IMR-90 (cell line): Measurements from ENCODE around the gene ITPR3. TPM values are rescaled to one million over a fixed set of nuclear protein-coding genes. Genes with fewer than 3 reads are reported as not detected.

Experiments used
- ATAC-seq: fragments of 200-7000 bp; cut with Tn5 transposase; 2 replicates; pipeline ENCODE4 v1.9.1; 2020; ENCODE audit warnings: low read depth, mild to moderate bottlenecking, moderate library complexity
- BruUV-seq: library from RNA; stranded (reverse); fragments of 400-500 nt; replicated peaks from 2 replicates; lab custom pipeline; 2021; lab: Mats Ljungman, UMichigan
- CTCF ChIA-PET: fragments of 300-600 bp; formaldehyde crosslinking; extraction: SDS; loops from one replicate; lab custom pipeline; 2021; ENCODE audit warnings: antibody characterized with exemption; lab: Yijun Ruan, JAX
- POLR2A ChIA-PET: fragments of 300-600 bp; sonication (Branson Sonifier 250); formaldehyde crosslinking; loops from one replicate; lab custom pipeline; 2022; ENCODE audit warnings: antibody characterized with exemption; ENCODE audit not compliant: unreplicated experiment; lab: Charles Lee
- DNase-seq: peaks from one replicate; pipeline ENCODE4 v3.0.0; 2013
- H2AFZ ChIP-seq: replicated peaks from 2 replicates; pipeline ENCODE3; 2013; ENCODE audit warnings: low read length, mild to moderate bottlenecking; ENCODE audit not compliant: poor library complexity
- H2AK5ac ChIP-seq: 2 replicates; pipeline ENCODE4 v1.6.1; 2013; ENCODE audit warnings: low read depth, low read length, inconsistent platforms
- H2AK9ac ChIP-seq: replicated peaks from 2 replicates; pipeline ENCODE3; 2013; ENCODE audit warnings: mild to moderate bottlenecking, low read depth, low read length, moderate library complexity; ENCODE audit not compliant: poor library complexity
- H2BK120ac ChIP-seq: 2 replicates; pipeline ENCODE4 v1.6.1; 2013; ENCODE audit warnings: low read depth, low read length, inconsistent platforms
- H2BK15ac ChIP-seq: 3 replicates; pipeline ENCODE4 v1.6.1; 2013; ENCODE audit warnings: low read depth, low read length, inconsistent platforms
- H2BK20ac ChIP-seq: 2 replicates; pipeline ENCODE4 v1.6.1; 2013; ENCODE audit warnings: low read depth, mild to moderate bottlenecking, inconsistent platforms, low read length, moderate library complexity
- H2BK5ac ChIP-seq: 2 replicates; pipeline ENCODE4 v1.6.1; 2013; ENCODE audit warnings: mild to moderate bottlenecking, low read depth, low read length, inconsistent platforms; ENCODE audit not compliant: poor library complexity, severe bottlenecking
- H3K14ac ChIP-seq: replicated peaks from 2 replicates; pipeline ENCODE4 v1.6.1; 2013; ENCODE audit warnings: low read depth, low read length, inconsistent platforms
- H3K18ac ChIP-seq: 2 replicates; pipeline ENCODE4 v1.6.1; 2013; ENCODE audit warnings: low read depth, low read length, control low read depth
- H3K23ac ChIP-seq: 2 replicates; pipeline ENCODE4 v1.6.1; 2013; ENCODE audit warnings: low read depth, low read length, inconsistent platforms
- H3K27ac ChIP-seq: 2 replicates; pipeline ENCODE4 v1.5.1; 2013; ENCODE audit warnings: mild to moderate bottlenecking, control low read depth, low read length; ENCODE audit not compliant: insufficient read depth
- H3K27me3 ChIP-seq: 2 replicates; pipeline ENCODE4 v1.6.1; 2013; ENCODE audit warnings: low read length; ENCODE audit not compliant: control insufficient read depth, insufficient read depth
- H3K36me3 ChIP-seq: 2 replicates; pipeline ENCODE4 v1.6.1; 2013; ENCODE audit warnings: low read length, mixed read lengths; ENCODE audit not compliant: control insufficient read depth, insufficient read depth
- H3K4ac ChIP-seq: 2 replicates; pipeline ENCODE4 v1.6.1; 2013; ENCODE audit warnings: low read depth, low read length, inconsistent platforms
- H3K4me1 ChIP-seq: 2 replicates; pipeline ENCODE4 v1.6.1; 2013; ENCODE audit warnings: low read length, mixed read lengths; ENCODE audit not compliant: control insufficient read depth, insufficient read depth
- H3K4me2 ChIP-seq: 2 replicates; pipeline ENCODE4 v1.6.1; 2013; ENCODE audit warnings: low read depth, mild to moderate bottlenecking, control low read depth, low read length, moderate library complexity
- H3K4me3 ChIP-seq: 2 replicates; pipeline ENCODE4 v1.5.1; 2013; ENCODE audit warnings: low read depth, mild to moderate bottlenecking, control low read depth, low read length, moderate library complexity; ENCODE audit not compliant: insufficient read depth
- H3K56ac ChIP-seq: 2 replicates; pipeline ENCODE4 v1.6.1; 2013; ENCODE audit warnings: low read length, inconsistent platforms; ENCODE audit not compliant: insufficient read depth; ENCODE audit errors: extremely low read depth
- H3K79me1 ChIP-seq, 2 experiments: 2 replicates each; pipeline ENCODE4 v1.6.1; 2013; ENCODE audit warnings: low read length in 2 of 2, inconsistent platforms in 1 of 2, low read depth in 1 of 2
- H3K9ac ChIP-seq: 2 replicates; pipeline ENCODE4 v1.6.1; 2013; ENCODE audit warnings: low read depth, low read length, control low read depth
- H3K9me1 ChIP-seq: 2 replicates; pipeline ENCODE4 v1.6.1; 2013; ENCODE audit warnings: low read length, inconsistent platforms; ENCODE audit not compliant: insufficient read depth
- H3K9me3 ChIP-seq: 2 replicates; pipeline ENCODE4 v1.6.1; 2013; ENCODE audit warnings: low read length; ENCODE audit not compliant: control insufficient read depth, insufficient read depth
- H4K20me1 ChIP-seq: 2 replicates; pipeline ENCODE4 v1.6.1; 2013; ENCODE audit warnings: low read length, inconsistent platforms; ENCODE audit not compliant: insufficient read depth
- H4K5ac ChIP-seq: 2 replicates; pipeline ENCODE4 v1.6.1; 2013; ENCODE audit warnings: mild to moderate bottlenecking, low read depth, low read length, control low read depth
- H4K8ac ChIP-seq, 2 experiments: 2 replicates each; pipeline ENCODE4 v1.6.1; 2013; ENCODE audit warnings: low read depth in 2 of 2, low read length in 2 of 2, control low read depth in 1 of 2, inconsistent platforms in 1 of 2
- H4K91ac ChIP-seq: 2 replicates; pipeline ENCODE4 v1.6.1; 2013; ENCODE audit warnings: low read depth, low read length, inconsistent platforms; ENCODE audit not compliant: insufficient read depth
- BHLHE40 ChIP-seq: fragments of 150-350 bp; IDR thresholded peaks from 2 replicates; pipeline ENCODE4 v1.6.1; 2016; ENCODE audit warnings: mild to moderate bottlenecking, low read depth, low read length
- CEBPB ChIP-seq: IDR thresholded peaks from 2 replicates; pipeline ENCODE4 v1.6.1; 2012; ENCODE audit warnings: low read depth, low read length, improper control_type of control experiment
- CHD1 ChIP-seq: IDR thresholded peaks from 2 replicates; pipeline ENCODE4 v1.6.1; 2012; ENCODE audit warnings: low read depth, low read length, improper control_type of control experiment
- CTCF ChIP-seq: conservative IDR thresholded peaks from 2 replicates; pipeline ENCODE4 v1.5.1; 2012; ENCODE audit warnings: mild to moderate bottlenecking, low read depth, low read length, improper control_type of control experiment
- FOS ChIP-seq: fragments of 150-350 bp; IDR thresholded peaks from 2 replicates; pipeline ENCODE4 v1.6.1; 2016; ENCODE audit warnings: low read depth, low read length
- MAFK ChIP-seq: IDR thresholded peaks from 2 replicates; pipeline ENCODE4 v1.6.1; 2012; ENCODE audit warnings: low read depth, low read length, improper control_type of control experiment
- MAZ ChIP-seq: IDR thresholded peaks from 2 replicates; pipeline ENCODE4 v1.6.1; 2012; ENCODE audit warnings: low read depth, mild to moderate bottlenecking, low read length, improper control_type of control experiment, moderate library complexity, borderline replicate concordance
- MXI1 ChIP-seq: IDR thresholded peaks from 2 replicates; pipeline ENCODE4 v1.6.1; 2012; ENCODE audit warnings: low read depth, mild to moderate bottlenecking, low read length, moderate library complexity, borderline replicate concordance
- NFE2L2 ChIP-seq: fragments of 150-350 bp; IDR thresholded peaks from 2 replicates; pipeline ENCODE4 v1.6.1; 2016; ENCODE audit warnings: low read depth, mild to moderate bottlenecking, low read length
- POLR2A ChIP-seq: IDR thresholded peaks from 2 replicates; pipeline ENCODE4 v1.6.1; 2012; ENCODE audit warnings: mild to moderate bottlenecking, low read depth, low read length
- RAD21 ChIP-seq: IDR thresholded peaks from 2 replicates; pipeline ENCODE4 v1.6.1; 2012; ENCODE audit warnings: low read length, improper control_type of control experiment
- RCOR1 ChIP-seq: IDR thresholded peaks from 2 replicates; pipeline ENCODE4 v1.6.1; 2012; ENCODE audit warnings: mild to moderate bottlenecking, low read length, improper control_type of control experiment; ENCODE audit not compliant: insufficient replicate concordance
- RFX5 ChIP-seq: IDR thresholded peaks from 2 replicates; pipeline ENCODE4 v1.8.0; 2012; ENCODE audit warnings: low read depth, mild to moderate bottlenecking, low read length, moderate library complexity
- SMC3 ChIP-seq: fragments of 150-350 bp; IDR thresholded peaks from 2 replicates; pipeline ENCODE4 v1.6.1; 2016; ENCODE audit warnings: low read depth, mild to moderate bottlenecking, antibody characterized with exemption, low read length, moderate library complexity
- WGBS, 2 experiments: methylation state at CpG; one replicate each; pipeline versions ENCODE4 v1.1.5 to v1.1.7; 2013; ENCODE audit warnings: missing lambda C conversion rate in 2 of 2; ENCODE audit not compliant: insufficient read length in 1 of 2; ENCODE audit errors: extremely low coverage in 2 of 2; 5-methylcytosine and 5-hydroxymethylcytosine counted together
- dilution Hi-C: fragments of 300-500 bp; cut with HindIII; formaldehyde crosslinking; loops from one replicate; pipeline ENCODE4 v1.14.3; 2018; ENCODE audit warnings: low sequenced_read_pairs; ENCODE audit not compliant: unreplicated experiment
- in situ Hi-C: fragments of 300-500 bp; cut with MboI; formaldehyde crosslinking; loops from 3 replicates; pipeline ENCODE4 v1.14.3; 2019; ENCODE audit warnings: low sequenced_read_pairs, inconsistent platforms, mixed read lengths
- intact Hi-C: fragments of 100-400 bp; cut with micrococcal nuclease; formaldehyde crosslinking; loops from 2 replicates; pipeline ENCODE4 v1.10.0; 2022
- polyA plus RNA-seq, 3 experiments: library from polyadenylated mRNA; depleted of rRNA; stranded (reverse); fragments of >200 nt; gene quantifications; 2 replicates each; pipeline ENCODE4 v1.2.3, GENCODE V29; 2012; ENCODE audit warnings: low replicate concordance in 1 of 3
- total RNA-seq: library from RNA; depleted of rRNA; stranded (reverse); fragments of >200 nt; gene quantifications from 2 replicates; pipeline ENCODE4 v1.2.3, GENCODE V29; 2012
- TF ChIP-seq, protein P1 (sequence below): fragments of 150-350 bp; IDR thresholded peaks from 2 replicates; pipeline ENCODE4 v1.6.1; 2017; ENCODE audit warnings: mild to moderate bottlenecking, antibody characterized with exemption, low read length, low read depth
- TF ChIP-seq, protein P2 (sequence below): fragments of 150-350 bp; IDR thresholded peaks from 2 replicates; pipeline ENCODE4 v1.6.1; 2016; ENCODE audit warnings: low read depth, mild to moderate bottlenecking, low read length, moderate library complexity, borderline replicate concordance

ITPR3 gene
- total and polyA plus RNA-seq, 2 of the 4 experiments (the other 2 are of a cell fraction), result 1.6 to 3.7 TPM

DNA sequence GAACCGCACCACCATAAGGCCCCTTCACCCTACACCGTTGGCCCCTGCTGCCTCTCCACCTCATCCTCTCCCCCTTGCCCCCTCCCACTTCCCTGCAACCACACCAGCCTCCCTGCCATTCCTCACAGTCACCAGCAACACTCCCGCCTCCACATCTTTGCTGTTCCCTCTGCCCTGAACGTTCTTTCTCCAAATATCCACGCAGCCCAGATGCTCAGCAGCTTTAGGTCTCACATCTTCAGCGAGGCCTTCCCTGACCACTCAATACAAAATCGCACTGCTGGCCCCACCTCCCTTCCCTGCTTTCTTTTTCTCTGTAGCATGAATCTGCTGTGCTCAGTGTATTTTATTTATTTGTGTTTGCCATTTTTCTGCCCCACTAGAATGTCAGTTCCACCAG is 20.5 kb downstream of the ITPR3 start:
- Histone ChIP-seq H2BK20ac (no peak overlapping the region), H4K20me1 (no peaks in the 10 kb centered on the region), H2BK15ac (no peak overlapping the region), H3K9me3 (no peaks in the 10 kb centered on the region), H3K79me1 (no peaks in the 10 kb centered on the region), H3K36me3 (no peaks in the 10 kb centered on the region), H3K4me3 (no peak overlapping the region), H3K23ac (no peak overlapping the region), H2AFZ (no peak overlapping the region), H3K56ac (no peak overlapping the region), H4K5ac (no peak overlapping the region), H3K14ac (0 out of 2 replicates have a peak overlapping the region, but pooled peaks have one; percentile 25), H4K8ac (no peak overlapping the region; a peak in 1 of 4 replicates), H3K9me1 (no peaks in the 10 kb centered on the region), H4K91ac (no peak overlapping the region), H2BK120ac (no peak overlapping the region), H2AK9ac (peak overlapping the region; percentile 40), H3K27ac (no peak overlapping the region), H3K4me2 (no peak overlapping the region), H2BK5ac (no peak overlapping the region), H2AK5ac (no peak overlapping the region), H3K18ac (no peak overlapping the region), H3K9ac (no peak overlapping the region), H3K27me3 (no peaks in the 10 kb centered on the region; the same call in 1 of the 2 replicates), H3K4ac (no peak overlapping the region), H3K4me1 (peaks cover 5% of the 10 kb centered on the region; the same call in 1 of the 2 replicates)
- 54% methylated on average over 4 of the region's 7 CpGs; no CpG with 5 or more reads in 1 of the 2 experiments for WGBS, 2 experiments
- in situ Hi-C loops (no loop called here), dilution Hi-C loops (no loop called here), intact Hi-C loops (no loop called here)
- POLR2A ChIA-PET, result no interaction called here
- DNase-seq, result no peak
- BruUV-seq, result no TSS peak
- no peak for TF ChIP-seq CTCF
- TF ChIP-seq RAD21, result no peak
- TF ChIP-seq POLR2A, result no peak
- TF ChIP-seq RCOR1, result no peak
- TF ChIP-seq NFE2L2, result no peak
- TF ChIP-seq RFX5, result no peak
- no peak for TF ChIP-seq BHLHE40
- no peak for TF ChIP-seq FOS
- no peak for TF ChIP-seq CHD1
- TF ChIP-seq, protein P1, sequence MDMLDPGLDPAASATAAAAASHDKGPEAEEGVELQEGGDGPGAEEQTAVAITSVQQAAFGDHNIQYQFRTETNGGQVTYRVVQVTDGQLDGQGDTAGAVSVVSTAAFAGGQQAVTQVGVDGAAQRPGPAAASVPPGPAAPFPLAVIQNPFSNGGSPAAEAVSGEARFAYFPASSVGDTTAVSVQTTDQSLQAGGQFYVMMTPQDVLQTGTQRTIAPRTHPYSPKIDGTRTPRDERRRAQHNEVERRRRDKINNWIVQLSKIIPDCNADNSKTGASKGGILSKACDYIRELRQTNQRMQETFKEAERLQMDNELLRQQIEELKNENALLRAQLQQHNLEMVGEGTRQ, result no peak
- no peak for TF ChIP-seq MXI1
- no peak for TF ChIP-seq CEBPB
- TF ChIP-seq SMC3, result no peak
- TF ChIP-seq MAZ, result no peak
- no peak for TF ChIP-seq MAFK
- TF ChIP-seq, protein P2, sequence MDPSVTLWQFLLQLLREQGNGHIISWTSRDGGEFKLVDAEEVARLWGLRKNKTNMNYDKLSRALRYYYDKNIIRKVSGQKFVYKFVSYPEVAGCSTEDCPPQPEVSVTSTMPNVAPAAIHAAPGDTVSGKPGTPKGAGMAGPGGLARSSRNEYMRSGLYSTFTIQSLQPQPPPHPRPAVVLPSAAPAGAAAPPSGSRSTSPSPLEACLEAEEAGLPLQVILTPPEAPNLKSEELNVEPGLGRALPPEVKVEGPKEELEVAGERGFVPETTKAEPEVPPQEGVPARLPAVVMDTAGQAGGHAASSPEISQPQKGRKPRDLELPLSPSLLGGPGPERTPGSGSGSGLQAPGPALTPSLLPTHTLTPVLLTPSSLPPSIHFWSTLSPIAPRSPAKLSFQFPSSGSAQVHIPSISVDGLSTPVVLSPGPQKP, result no peak
- peak; percentile 65 for ATAC-seq
- CTCF ChIA-PET, result no interaction called here
